Measurements from ENCODE around the gene SYNE1.

SYNE1 gene

GRCh38 chr6:152273638-152274037, 363.5 kb downstream of the SYNE1 start:
- DNase-seq (ENCODE audit: low spot score) = peak; percentile 14

DNA sequence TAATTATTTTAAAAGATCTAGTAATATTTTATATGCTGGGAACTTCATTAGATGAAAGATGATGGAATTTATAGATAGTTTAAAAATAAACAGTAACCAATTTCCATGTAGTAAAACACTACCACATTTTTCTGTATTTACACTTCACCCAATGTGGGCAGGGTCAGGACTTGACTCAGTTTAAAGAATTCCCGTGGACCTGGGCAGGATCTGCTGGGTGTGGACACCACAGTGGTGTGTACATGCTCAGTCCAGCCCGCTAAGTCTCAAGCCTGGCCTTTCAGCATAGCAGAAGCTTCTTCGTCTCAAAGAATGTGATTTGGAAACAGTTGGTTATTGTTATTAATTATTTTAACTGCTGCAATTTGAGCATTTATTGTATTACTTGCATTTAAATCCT, 364.2 kb downstream of the SYNE1 start:
- peak; percentile 55 for DNase-seq (ENCODE audit: low spot score)

DNA sequence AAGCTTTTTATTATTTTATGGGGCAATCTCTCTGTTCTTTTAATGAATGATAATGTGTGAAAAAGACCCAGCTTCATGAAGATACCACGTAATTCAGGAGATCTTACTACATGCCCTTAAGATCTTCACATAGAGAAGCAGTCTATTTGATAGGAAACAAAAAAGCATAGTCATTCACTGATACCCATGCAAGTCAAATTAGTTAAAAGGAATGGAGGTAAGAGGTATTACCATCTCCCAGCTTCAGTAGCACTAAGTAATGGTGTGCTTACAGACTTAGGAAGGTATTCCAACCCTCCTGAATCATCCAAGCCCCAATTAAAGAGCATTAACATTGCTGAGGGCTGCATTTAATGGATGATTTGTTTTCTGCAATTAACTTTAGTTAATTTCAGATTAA, 364.7 kb downstream of the SYNE1 start:
- DNase-seq (ENCODE audit: low spot score) = no peak

DNA sequence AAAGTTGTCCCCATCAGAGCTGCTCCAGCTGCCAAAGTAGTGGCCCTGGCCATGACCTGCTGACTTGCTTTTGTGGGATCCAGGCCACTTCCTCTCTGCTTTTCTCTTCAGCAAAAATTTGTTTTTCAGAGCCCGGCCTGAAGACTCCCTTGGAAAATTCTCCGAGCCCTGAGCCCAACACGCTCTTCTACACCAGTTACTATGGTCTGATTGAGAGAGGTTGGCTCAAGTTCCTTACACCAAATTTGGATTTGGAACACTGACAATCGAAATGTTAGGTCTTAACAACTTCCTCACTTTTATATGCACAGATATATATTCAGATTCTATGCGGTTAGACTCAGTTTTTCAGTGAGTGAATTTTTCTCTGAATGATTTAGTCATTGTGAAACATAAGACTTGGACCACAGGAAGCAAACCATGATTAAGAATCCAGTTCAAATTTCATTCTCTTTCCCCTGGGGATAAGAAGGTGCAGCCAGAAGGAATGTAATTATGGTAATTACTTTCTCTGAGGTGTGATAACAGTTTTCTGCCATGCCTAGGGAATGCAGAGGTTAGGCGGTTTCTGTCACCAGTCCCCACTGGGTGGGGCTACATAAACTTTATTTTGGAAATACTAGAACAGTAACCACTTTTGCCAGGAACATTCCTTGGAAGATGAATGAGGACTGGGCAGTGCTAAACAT, 365.2 kb downstream of the SYNE1 start:
- DNase-seq (ENCODE audit: low spot score) = peak; percentile 74

DNA sequence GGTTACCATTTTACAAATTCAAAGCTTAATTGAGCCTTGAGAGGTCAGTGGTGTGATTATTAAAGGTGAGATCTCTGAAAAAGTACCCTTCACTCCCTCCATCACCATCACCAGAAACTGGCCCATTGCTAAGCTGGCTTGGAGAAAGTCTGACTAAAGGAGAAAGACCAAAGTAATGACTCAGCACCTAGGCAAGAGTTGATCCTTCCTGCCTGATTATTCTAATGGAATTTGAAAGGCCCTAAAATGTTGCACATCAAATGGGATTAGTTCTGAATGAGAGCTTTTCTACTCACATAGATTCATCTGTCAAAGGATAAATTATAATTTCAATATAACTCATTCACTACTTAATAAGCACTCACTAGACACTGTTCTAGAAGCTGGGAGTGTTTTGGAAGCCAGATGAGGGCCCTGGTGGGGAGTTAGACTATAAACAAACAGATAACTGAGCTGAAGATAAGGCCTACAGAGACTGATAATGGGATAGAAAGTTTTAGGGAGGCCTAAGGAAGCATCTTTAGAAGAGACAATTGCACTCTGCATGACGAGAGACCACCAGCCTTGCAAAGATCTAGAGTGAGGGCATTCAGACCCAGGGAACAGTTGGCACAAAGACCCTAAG, 366.7 kb downstream of the SYNE1 start:
- peak; percentile 52 for DNase-seq (ENCODE audit: low spot score)

DNA sequence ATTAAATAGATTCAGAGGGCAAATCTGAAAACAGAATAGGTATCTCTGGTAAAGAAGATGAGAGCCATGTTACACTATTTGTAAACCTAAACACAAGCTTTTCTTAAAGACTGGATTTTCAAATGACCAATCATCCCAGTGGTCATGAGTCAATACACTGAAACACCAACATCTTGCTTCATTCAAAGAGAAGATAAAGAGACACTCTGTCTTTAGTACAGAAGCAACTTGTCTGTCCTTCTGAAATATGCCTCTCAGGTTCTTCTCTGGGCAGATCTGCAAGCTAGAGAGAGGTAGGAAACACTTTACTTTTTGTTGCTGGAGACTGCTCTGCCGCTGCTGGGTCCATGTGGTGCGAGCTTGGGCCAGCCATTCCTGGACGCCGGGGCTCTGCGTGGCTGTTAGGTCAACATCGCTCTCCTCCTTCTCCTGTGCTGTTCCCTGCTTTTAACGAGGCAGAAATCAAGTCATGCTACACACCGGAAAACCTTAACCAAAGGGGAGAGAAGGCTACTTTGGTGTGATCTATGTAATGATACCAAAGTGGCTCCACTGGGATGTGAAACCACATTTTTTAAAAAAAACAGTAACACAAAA, 368.2 kb downstream of the SYNE1 start:
- no peak for DNase-seq (ENCODE audit: low spot score)

DNA sequence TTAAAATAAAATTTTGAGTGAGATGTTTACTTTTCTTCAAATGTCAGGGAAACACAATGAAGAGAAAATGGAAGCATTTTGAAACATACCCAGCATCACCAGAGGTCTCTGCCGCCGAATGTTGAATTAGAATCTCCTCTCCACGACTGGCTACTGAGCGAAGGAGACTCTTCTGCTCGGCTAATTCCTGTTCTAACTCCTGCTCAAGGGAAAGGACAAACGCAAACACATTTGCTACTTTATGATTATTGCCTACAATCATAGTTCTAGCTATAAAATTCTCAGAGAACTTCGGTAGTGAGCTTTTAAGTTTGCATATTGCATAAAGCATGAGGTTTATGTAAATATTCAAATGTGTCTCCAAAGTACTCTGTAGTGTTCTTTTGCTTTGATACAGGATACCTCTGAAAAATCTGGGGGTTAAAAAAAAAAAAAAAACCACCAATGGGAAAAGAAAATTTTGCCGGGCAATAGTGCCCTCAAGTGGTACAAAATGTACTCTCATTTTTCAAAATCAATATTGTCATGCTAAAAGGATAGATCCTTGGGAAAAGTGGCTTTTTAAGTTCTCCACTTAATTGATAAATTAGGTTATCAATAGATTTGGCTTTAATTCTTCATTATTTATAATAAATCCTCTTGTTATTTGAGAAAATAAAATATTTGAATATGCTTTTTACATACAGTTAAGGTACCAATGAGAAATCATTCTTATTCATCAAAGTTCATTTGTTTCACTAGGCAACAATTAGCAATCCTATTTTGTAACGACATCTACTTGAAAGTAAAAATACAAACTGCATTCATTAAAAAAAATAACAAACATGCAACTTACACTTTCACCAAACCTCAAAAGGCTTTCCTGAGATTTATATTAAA, 369.0 kb downstream of the SYNE1 start:
- peak; percentile 20 for DNase-seq (ENCODE audit: low spot score)

DNA sequence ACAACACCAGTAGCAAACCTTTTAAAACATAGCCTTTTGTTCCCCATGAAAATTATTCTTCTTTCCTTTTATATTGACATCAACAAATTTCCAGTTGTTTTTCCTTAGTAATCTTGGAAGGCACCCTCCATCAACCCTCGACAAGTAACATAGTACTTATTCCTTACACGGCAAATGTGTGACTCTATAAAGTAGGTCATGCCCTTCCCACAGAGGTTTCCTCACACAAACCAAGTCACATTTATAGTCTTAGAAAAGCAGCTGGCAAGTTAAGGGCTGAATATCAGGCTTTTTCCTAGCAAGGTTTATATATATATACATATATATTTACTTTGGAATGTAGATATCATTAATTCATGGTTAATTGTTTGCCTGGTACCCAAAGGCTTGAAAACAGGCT, 371.5 kb downstream of the SYNE1 start:
- no peak for DNase-seq (ENCODE audit: low spot score)

GRCh38 chr6:152263582-152263981, 373.6 kb downstream of the SYNE1 start:
- DNase-seq (ENCODE audit: low spot score) = no peak

- no peak for DNase-seq (ENCODE audit: low spot score)
Observed at GRCh38 chr6:152261179-152261578, 376.0 kb downstream of the SYNE1 start.

- DNase-seq (ENCODE audit: low spot score) = no peak
Observed at GRCh38 chr6:152259234-152259633, 377.9 kb downstream of the SYNE1 start.

DNA sequence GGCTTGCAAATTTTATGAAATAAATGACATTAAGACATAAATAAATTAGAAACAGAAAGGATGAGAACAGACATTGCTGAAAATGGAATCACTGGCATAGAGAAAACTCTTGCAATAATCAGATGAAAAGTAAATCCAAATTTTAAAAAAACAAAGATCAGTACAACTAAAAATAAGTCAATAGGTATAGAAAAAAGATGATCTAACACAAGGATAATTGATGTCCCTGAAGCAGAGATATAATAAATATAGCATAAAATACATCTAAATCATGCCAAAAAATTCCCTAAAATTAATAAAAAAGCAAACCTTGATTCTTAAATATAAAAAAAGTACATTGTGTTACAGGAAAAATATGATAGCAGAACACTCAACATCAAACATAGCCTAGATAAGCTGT, 379.6 kb downstream of the SYNE1 start:
- DNase-seq (ENCODE audit: low spot score) = no peak

GRCh38 chr6:152250127-152250526, 387.0 kb downstream of the SYNE1 start:
- DNase-seq (ENCODE audit: low spot score) = no peak

- DNase-seq (ENCODE audit: low spot score) = no peak
Observed at GRCh38 chr6:152248980-152249379, 388.2 kb downstream of the SYNE1 start.

GRCh38 chr6:152246554-152247337, 390.4 kb downstream of the SYNE1 start:
- DNase-seq (ENCODE audit: low spot score) = peak; percentile 60

GRCh38 chr6:152244998-152245630, 392.0 kb downstream of the SYNE1 start:
- no peak for DNase-seq (ENCODE audit: low spot score)

- no peak for DNase-seq (ENCODE audit: low spot score)
Observed at GRCh38 chr6:152241013-152241766, 396.0 kb downstream of the SYNE1 start.

- no peak for DNase-seq (ENCODE audit: low spot score)
Observed at GRCh38 chr6:152240436-152240835, 396.7 kb downstream of the SYNE1 start.

GRCh38 chr6:152236370-152237097, 400.6 kb downstream of the SYNE1 start:
- DNase-seq (ENCODE audit: low spot score) = no peak

All from GM03348 (cell line).